H1 (cell line): ENCODE results near the gene DENND5B. TPM values are rescaled to one million over a fixed set of nuclear protein-coding genes. Genes with fewer than 3 reads are reported as not detected.

Source experiments
- CTCF ChIA-PET: fragments of 300-600 bp; sonication (Branson Sonifier 250); formaldehyde crosslinking; loops from one replicate; lab custom pipeline; 2021; ENCODE audit not compliant: partially characterized antibody; lab: Charles Lee
- POLR2A ChIA-PET: fragments of 300-600 bp; sonication (Branson Sonifier 250); formaldehyde crosslinking; loops from one replicate; lab custom pipeline; 2021; ENCODE audit warnings: inconsistent platforms; ENCODE audit not compliant: partially characterized antibody; lab: Charles Lee
- DNase-seq, 2 experiments: peaks; one replicate each; pipeline versions ENCODE4 v3.0.0 to v3.0.0-alpha.2; 2010 to 2022; ENCODE audit warnings: low spot score in 2 of 2, low read depth in 1 of 2, mixed read lengths in 1 of 2
- FAIRE-seq: peaks from 2 replicates; lab custom pipeline; 2011; peaks lifted over from hg19 to GRCh38; lab: Jason Lieb, UNC
- H2AFZ ChIP-seq: 2 replicates; pipeline ENCODE4 v1.8.1; 2012; ENCODE audit warnings: low read length, inconsistent platforms
- H2AK5ac ChIP-seq: 2 replicates; pipeline ENCODE4 v1.6.1; 2013; ENCODE audit warnings: low read depth, low read length
- H2BK120ac ChIP-seq: replicated peaks from 2 replicates; pipeline ENCODE3; 2013; ENCODE audit warnings: low read depth, low read length, inconsistent platforms
- H2BK12ac ChIP-seq: 2 replicates; pipeline ENCODE4 v1.6.1; 2013; ENCODE audit warnings: low read depth, low read length
- H2BK15ac ChIP-seq: 2 replicates; pipeline ENCODE4 v1.6.1; 2013; ENCODE audit warnings: low read length
- H2BK20ac ChIP-seq: 2 replicates; pipeline ENCODE4 v1.6.1; 2013; ENCODE audit warnings: low read length
- H2BK5ac ChIP-seq: 2 replicates; pipeline ENCODE4 v1.6.1; 2013; ENCODE audit warnings: low read depth, low read length
- H3K14ac ChIP-seq: 2 replicates; pipeline ENCODE4 v1.6.1; 2013; ENCODE audit warnings: inconsistent platforms; ENCODE audit not compliant: insufficient read length
- H3K18ac ChIP-seq: 2 replicates; pipeline ENCODE4 v1.6.1; 2013; ENCODE audit warnings: low read length; ENCODE audit errors: extremely low read depth
- H3K23ac ChIP-seq: 2 replicates; pipeline ENCODE4 v1.6.1; 2013; ENCODE audit warnings: inconsistent platforms; ENCODE audit not compliant: insufficient read length
- H3K23me2 ChIP-seq: 2 replicates; pipeline ENCODE4 v1.6.1; 2013; ENCODE audit warnings: low read depth, low read length
- H3K27ac ChIP-seq: 2 replicates; pipeline ENCODE4 v1.6.1; 2011; ENCODE audit warnings: low read depth, low read length, inconsistent platforms
- H3K27me3 ChIP-seq, 4 experiments: replicated peaks in 1 of 4; 1 replicate in 1 of 4; 2 replicates in 3 of 4; pipeline versions ENCODE4 v1.6.1 to v1.8.1; 2011 to 2013; ENCODE audit warnings: low read length in 3 of 4, mild to moderate bottlenecking in 3 of 4, inconsistent platforms in 2 of 4, mixed read lengths in 2 of 4, moderate library complexity in 1 of 4; ENCODE audit not compliant: control insufficient read depth in 3 of 4, insufficient read depth in 3 of 4; ENCODE audit errors: extremely low read depth in 1 of 4
- H3K36me3 ChIP-seq, 4 experiments: 2 replicates each; pipeline versions ENCODE4 v1.6.1 to v1.8.1; 2011 to 2013; ENCODE audit warnings: mild to moderate bottlenecking in 4 of 4, low read length in 3 of 4, moderate library complexity in 2 of 4, control low read depth in 1 of 4, inconsistent platforms in 1 of 4; ENCODE audit not compliant: insufficient read depth in 4 of 4, control insufficient read depth in 2 of 4
- H3K4ac ChIP-seq: replicated peaks from 2 replicates; pipeline ENCODE3; 2013; ENCODE audit warnings: low read length, low read depth, mixed read lengths, inconsistent platforms; ENCODE audit not compliant: insufficient read length
- H3K4me1 ChIP-seq, 4 experiments: replicated peaks in 1 of 4; 1 replicate in 1 of 4; 2 replicates in 3 of 4; pipeline versions ENCODE4 v1.6.1 to v1.8.1; 2011 to 2013; ENCODE audit warnings: low read length in 3 of 4, inconsistent platforms in 2 of 4, mixed read lengths in 1 of 4; ENCODE audit not compliant: insufficient read depth in 4 of 4, control insufficient read depth in 3 of 4
- H3K4me2 ChIP-seq, 2 experiments: 2 replicates each; pipeline versions ENCODE4 v1.6.1 to v1.8.1; 2011 to 2013; ENCODE audit warnings: low read depth in 2 of 2, low read length in 2 of 2, control low read depth in 1 of 2, inconsistent platforms in 1 of 2, mild to moderate bottlenecking in 1 of 2; ENCODE audit not compliant: insufficient read depth in 1 of 2
- H3K4me3 ChIP-seq, 4 experiments: fragments of 200-600, 300-600 bp in 1 of 4; sonication (generic), shearing (Covaris generic), sonication (Bioruptor Twin) in 1 of 4; 2 replicates each; pipeline versions ENCODE4 v1.5.1 to v1.8.1; 2011 to 2016; ENCODE audit warnings: low read length in 4 of 4, low read depth in 3 of 4, control low read depth in 2 of 4, inconsistent platforms in 2 of 4, mild to moderate bottlenecking in 2 of 4, mixed read lengths in 1 of 4, moderate library complexity in 1 of 4; ENCODE audit not compliant: insufficient read depth in 2 of 4; ENCODE audit errors: extremely low read depth in 1 of 4
- H3K56ac ChIP-seq: replicated peaks from 2 replicates; pipeline ENCODE3; 2013; ENCODE audit warnings: low read depth, mild to moderate bottlenecking, mixed read lengths, low read length, inconsistent platforms; ENCODE audit not compliant: insufficient read length
- H3K79me1 ChIP-seq: 2 replicates; pipeline ENCODE4 v1.6.1; 2013; ENCODE audit warnings: low read depth, low read length, control low read depth
- H3K79me2 ChIP-seq, 2 experiments: 2 replicates each; pipeline versions ENCODE4 v1.6.1 to v1.8.1; 2012 to 2013; ENCODE audit warnings: low read length in 2 of 2, mild to moderate bottlenecking in 2 of 2, inconsistent platforms in 1 of 2; ENCODE audit not compliant: insufficient read depth in 2 of 2, control insufficient read depth in 1 of 2
- H3K9ac ChIP-seq, 4 experiments: replicated peaks in 1 of 4; 1 replicate in 1 of 4; 2 replicates in 3 of 4; pipeline versions ENCODE4 v1.6.1 to v1.8.1; 2011 to 2013; ENCODE audit warnings: low read depth in 3 of 4, low read length in 3 of 4, control low read depth in 2 of 4, mild to moderate bottlenecking in 2 of 4, moderate library complexity in 2 of 4, inconsistent platforms in 1 of 4; ENCODE audit errors: extremely low read depth in 1 of 4
- H3K9me3 ChIP-seq, 2 experiments: 2 replicates each; pipeline versions ENCODE4 v1.6.1 to v1.8.1; 2012 to 2013; ENCODE audit warnings: mild to moderate bottlenecking in 2 of 2, moderate library complexity in 2 of 2, control low read depth in 1 of 2, inconsistent platforms in 1 of 2, low read depth in 1 of 2, low read length in 1 of 2, mixed read lengths in 1 of 2; ENCODE audit not compliant: insufficient read depth in 2 of 2
- H4K20me1 ChIP-seq, 2 experiments: replicated peaks in 1 of 2; 2 replicates each; pipeline versions ENCODE3 to v1.8.1; 2011 to 2013; ENCODE audit warnings: inconsistent platforms in 2 of 2, low read length in 2 of 2, mild to moderate bottlenecking in 1 of 2; ENCODE audit not compliant: insufficient read depth in 2 of 2, control insufficient read depth in 1 of 2
- H4K5ac ChIP-seq: 2 replicates; pipeline ENCODE4 v1.6.1; 2013; ENCODE audit warnings: low read length, low read depth, mixed read lengths, inconsistent platforms; ENCODE audit not compliant: insufficient read length
- H4K8ac ChIP-seq: 2 replicates; pipeline ENCODE4 v1.8.0; 2013; ENCODE audit warnings: mild to moderate bottlenecking, moderate library complexity, low read length, inconsistent platforms; ENCODE audit not compliant: insufficient read depth; ENCODE audit errors: extremely low read depth
- H4K91ac ChIP-seq: replicated peaks from 2 replicates; pipeline ENCODE3; 2013; ENCODE audit warnings: low read length, mixed read lengths, inconsistent platforms; ENCODE audit not compliant: insufficient read length
- EP300 ChIP-seq, 2 experiments: IDR thresholded peaks; 1 replicate in 1 of 2; 2 replicates in 1 of 2; pipeline ENCODE4 v1.6.1; 2011 to 2012; ENCODE audit warnings: low read depth in 2 of 2, low read length in 2 of 2, mild to moderate bottlenecking in 2 of 2, borderline replicate concordance in 1 of 2, inconsistent platforms in 1 of 2, moderate library complexity in 1 of 2
- GTF2F1 ChIP-seq: IDR thresholded peaks from 2 replicates; pipeline ENCODE4 v1.6.1; 2012; ENCODE audit warnings: low read depth, low read length, improper control_type of control experiment, borderline replicate concordance
- RXRA ChIP-seq: IDR thresholded peaks from 2 replicates; pipeline ENCODE4 v1.6.1; 2011; ENCODE audit warnings: low read depth, mild to moderate bottlenecking, low read length, moderate library complexity; ENCODE audit not compliant: insufficient read depth
- SP4 ChIP-seq: IDR thresholded peaks from 2 replicates; pipeline ENCODE4 v1.6.1; 2012; ENCODE audit warnings: low read length, inconsistent platforms
- YY1 ChIP-seq: IDR thresholded peaks from 2 replicates; pipeline ENCODE4 v1.6.1; 2011; ENCODE audit warnings: low read depth, mild to moderate bottlenecking, low read length
- WGBS, 2 experiments: shearing (Covaris generic) in 1 of 2; methylation state at CpG; one replicate each; pipeline versions ENCODE4 v1.1.6 to v1.1.7; 2013 to 2015; ENCODE audit warnings: low lambda C conversion rate in 2 of 2, mixed read lengths in 2 of 2, inconsistent platforms in 1 of 2, low coverage in 1 of 2, missing lambda C conversion rate in 1 of 2; ENCODE audit not compliant: insufficient replicate concordance in 2 of 2, insufficient coverage in 1 of 2, insufficient read length in 1 of 2; ENCODE audit errors: extremely low coverage in 1 of 2, missing lambda C conversion rate in 1 of 2; 5-methylcytosine and 5-hydroxymethylcytosine counted together
- polyA plus RNA-seq, 7 experiments: library from polyadenylated mRNA; depleted of rRNA in 3 of 7; stranded (reverse) in 5 of 7; unstranded in 2 of 7; fragments of >200 nt in 5 of 7; fragments of 200-250 nt in 2 of 7; gene quantifications; 1 replicate in 5 of 7; 2 replicates in 1 of 7; 4 replicates in 1 of 7; pipeline versions ENCODE4 v1.2.1 to v1.2.3, GENCODE V29; 2011 to 2013; ENCODE audit warnings: missing spikeins in 2 of 7, mixed read lengths in 2 of 7
- total RNA-seq: library from RNA; stranded (reverse); fragmentation: NEBNext Ultra II Directional; extraction: Animal tissue kit (Norgen Biotek cat#: 25700); gene quantifications from 2 replicates; pipeline ENCODE4 v1.2.1, GENCODE V29; 2021
- TF ChIP-seq, protein P1 (sequence below): IDR thresholded peaks from 2 replicates; pipeline ENCODE4 v1.6.1; 2012; ENCODE audit warnings: inconsistent platforms

The DENND5B gene
- total and polyA plus RNA-seq, 2 of the 8 experiments (the other 6 are each of a cell fraction or from before 2014, with no cell fraction given), result 13.4 to 20.2 TPM

DNA sequence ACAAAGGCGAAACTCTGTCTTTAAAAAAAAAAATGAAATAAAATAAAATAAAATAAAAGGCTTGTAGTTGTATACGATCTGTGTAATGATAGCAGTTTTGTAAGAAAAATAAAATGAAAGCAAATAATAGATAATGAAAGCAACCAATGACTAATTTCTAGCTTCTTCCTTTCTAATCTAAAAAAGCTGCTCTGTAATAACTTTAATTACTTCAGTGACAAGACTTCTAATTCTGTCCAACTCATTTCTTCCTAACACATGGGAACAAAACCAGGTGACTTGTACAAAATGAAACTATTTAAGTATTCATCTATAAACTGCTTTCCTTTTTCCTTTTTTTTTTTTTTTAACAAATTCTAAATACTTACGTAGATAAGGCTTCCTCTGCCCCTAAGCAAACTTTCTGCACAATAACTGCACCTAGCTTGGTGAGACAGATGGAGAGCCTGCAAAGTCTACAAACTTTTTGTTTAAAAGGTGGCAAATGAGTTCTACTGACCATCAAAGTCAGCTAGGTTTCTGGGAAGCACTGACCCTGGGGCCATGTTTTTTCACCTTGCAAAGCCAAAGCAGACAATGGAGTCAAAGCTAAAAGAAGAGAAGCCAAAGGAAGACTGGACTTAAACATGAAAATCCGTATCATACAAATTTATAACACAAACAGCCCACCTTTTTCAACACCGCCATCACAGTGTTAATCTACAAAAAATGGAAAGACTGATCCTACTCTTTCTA, 28.2 kb downstream of the DENND5B start:
- Histone ChIP-seq H3K27me3 (no peaks in the 10 kb centered on the region), H3K14ac (no peak overlapping the region), H3K4me2 (no peak overlapping the region), H3K18ac (no peak overlapping the region), H3K9ac (no peak overlapping the region), H3K36me3 (no peaks in the 10 kb centered on the region; a peak in 1 of 8 replicates), H3K27ac (no peak overlapping the region), H2BK20ac (no peak overlapping the region), H3K23ac (no peak overlapping the region), H3K9me3 (no peaks in the 10 kb centered on the region), H3K4ac (no peak overlapping the region), H2BK12ac (no peak overlapping the region), H3K23me2 (no peaks in the 10 kb centered on the region; the same call in 1 of the 2 replicates), H3K4me1 (peaks cover 0 to 13% (median 2%) of the 10 kb centered on the region in 4 experiments; a peak in 2 of 7 replicates), H2AK5ac (no peak overlapping the region), H4K91ac (no peak overlapping the region), H3K4me3 (no peak overlapping the region), H2AFZ (no peak overlapping the region)
- CTCF ChIA-PET, result interaction anchor here (0.6 to 1.4 kb wide), 3 partner anchors 80 to 175 kb away, joined by 3 to 4 read pairs (median 4); no protein-coding TSS in a partner anchor
- FAIRE-seq, result no peak
- DNase-seq, result no peak
- TF ChIP-seq YY1 (peak; percentile 75), RXRA (no peak), SP4 (no peak), EP300 (IDR thresholded peaks at IDR 0.05; ENCODE audit: borderline replicate concordance in 1 of 2, low read depth in 2 of 2, low read length in 2 of 2) (no peak), GTF2F1 (no peak)
- TF ChIP-seq, protein P1, sequence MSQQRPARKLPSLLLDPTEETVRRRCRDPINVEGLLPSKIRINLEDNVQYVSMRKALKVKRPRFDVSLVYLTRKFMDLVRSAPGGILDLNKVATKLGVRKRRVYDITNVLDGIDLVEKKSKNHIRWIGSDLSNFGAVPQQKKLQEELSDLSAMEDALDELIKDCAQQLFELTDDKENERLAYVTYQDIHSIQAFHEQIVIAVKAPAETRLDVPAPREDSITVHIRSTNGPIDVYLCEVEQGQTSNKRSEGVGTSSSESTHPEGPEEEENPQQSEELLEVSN, result no peak
- TF ChIP-seq, all 59 proteins: peak for 1
- POLR2A ChIA-PET, result no interaction called here
- Histone ChIP-seq H3K56ac (no peak overlapping the region), H3K79me1 (peaks cover 2% of the 10 kb centered on the region; the same call in 1 of the 2 replicates), H4K20me1 (peaks cover 0 to 2% of the 10 kb centered on the region in 2 experiments), H2BK5ac (no peak overlapping the region), H4K5ac (no peak overlapping the region), H2BK120ac (no peak overlapping the region), H4K8ac (no peak overlapping the region), H2BK15ac (no peak overlapping the region), H3K79me2 (peaks cover 0 to 33% of the 10 kb centered on the region in 2 experiments; a peak in 2 of 4 replicates)
- WGBS, 2 experiments, result 95% methylated on average over 5 of the region's 5 CpGs; no CpG with 5 or more reads in 1 of the 2 experiments
